NCI-H2029 (cell line): ENCODE data around the gene BAG1.

Experiments
- DNase-seq: peaks from one replicate; lab custom pipeline; 2025; lab: John Stamatoyannopoulos, UW

The BAG1 gene

DNA sequence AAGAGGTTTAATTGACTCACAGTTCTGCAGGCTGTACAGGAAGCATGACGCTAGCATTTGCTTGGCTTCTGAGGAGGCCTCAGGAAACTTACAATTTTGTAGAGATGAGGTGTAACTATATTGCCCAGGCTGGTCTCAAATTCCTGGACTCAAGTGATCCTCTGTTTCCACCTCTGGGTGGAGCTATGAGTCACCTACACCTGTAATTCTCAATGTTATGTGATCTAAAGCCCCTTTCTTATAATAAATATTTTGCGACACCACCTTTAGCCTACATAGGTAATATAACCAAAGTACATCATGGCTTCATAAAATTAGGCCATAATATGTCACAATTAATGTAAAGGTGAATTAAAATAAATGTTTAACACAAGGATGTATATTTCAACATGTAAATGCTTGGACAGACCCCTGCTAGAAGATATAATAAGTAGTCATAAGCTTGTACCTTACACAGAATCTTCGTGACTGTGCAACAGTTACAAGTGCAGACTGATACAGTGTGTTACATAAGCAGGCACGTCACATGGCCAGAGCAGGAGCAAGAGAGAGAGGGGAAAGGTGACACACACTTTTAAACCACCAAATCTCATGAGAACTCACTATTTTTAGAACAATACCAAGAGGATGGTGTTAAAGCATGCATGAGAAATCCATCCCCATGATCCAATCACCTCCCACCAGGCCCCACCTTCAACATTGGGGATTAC, 54.3 kb downstream of the BAG1 start:
- DNase-seq = no peak

DNA sequence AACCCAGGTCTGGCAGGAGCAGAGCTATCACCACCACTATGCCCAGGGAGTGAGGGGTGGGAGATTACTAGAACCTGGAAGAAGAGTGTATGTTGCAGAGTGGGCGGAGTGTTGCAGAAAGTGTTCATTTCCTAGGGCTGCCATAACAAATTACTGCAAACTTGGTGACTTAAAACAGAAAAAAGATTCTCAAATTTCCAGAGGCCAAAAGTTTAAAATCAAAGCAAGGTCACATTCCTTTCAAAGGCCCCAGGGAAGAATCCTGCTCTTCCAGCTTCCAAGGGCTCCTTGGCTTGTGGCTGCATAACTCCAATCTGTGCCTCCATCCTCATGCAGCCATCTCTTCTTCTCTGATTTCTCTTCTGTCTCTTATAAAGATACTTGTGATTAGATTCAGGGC, 55.1 kb downstream of the BAG1 start:
- DNase-seq = no peak

DNA sequence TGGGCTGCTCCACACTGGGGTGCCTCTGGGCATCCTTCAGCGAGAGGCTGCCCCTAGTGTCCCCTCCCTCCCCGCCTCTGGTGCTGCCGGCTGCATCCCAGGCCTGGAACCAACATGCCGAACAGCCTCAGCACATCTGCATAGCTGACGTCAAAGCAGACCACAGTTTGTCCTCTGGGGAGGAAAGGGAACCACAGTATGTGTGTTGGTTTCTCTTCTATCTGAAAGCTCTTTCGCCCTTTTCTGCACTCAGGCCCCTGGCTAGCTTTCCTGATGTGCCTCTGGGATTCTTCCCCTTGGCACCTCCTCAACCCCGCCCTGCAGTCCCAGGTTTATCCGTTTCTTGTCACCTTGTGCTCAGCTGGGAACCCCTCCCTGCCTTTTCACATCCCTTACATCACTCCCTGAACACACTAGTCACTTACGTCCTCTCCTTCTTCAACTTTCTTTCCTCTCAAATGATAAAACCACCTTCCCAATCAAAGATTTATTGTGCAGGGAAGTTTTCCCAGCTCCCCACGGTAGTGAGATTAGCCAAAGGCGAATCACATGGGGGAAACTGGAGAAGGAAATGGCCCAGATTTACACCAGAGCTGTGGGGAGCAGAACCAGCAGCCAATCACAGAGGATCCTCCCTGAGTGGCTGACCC, 61.8 kb downstream of the BAG1 start:
- DNase-seq = no peak
